COLO829 (cell line): ENCODE results near the gene STUM.
"Not testable (repeated sequence)": the region's sequence is repeated elsewhere in the genome, so short reads cannot be mapped to it uniquely, and the experiment has no call there.

Experiments
- DNase-seq: peaks from one replicate; pipeline ENCODE4 v3.0.0; 2012; ENCODE audit warnings: low spot score

The STUM gene, protein sequence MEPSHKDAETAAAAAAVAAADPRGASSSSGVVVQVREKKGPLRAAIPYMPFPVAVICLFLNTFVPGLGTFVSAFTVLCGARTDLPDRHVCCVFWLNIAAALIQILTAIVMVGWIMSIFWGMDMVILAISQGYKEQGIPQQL

DNA sequence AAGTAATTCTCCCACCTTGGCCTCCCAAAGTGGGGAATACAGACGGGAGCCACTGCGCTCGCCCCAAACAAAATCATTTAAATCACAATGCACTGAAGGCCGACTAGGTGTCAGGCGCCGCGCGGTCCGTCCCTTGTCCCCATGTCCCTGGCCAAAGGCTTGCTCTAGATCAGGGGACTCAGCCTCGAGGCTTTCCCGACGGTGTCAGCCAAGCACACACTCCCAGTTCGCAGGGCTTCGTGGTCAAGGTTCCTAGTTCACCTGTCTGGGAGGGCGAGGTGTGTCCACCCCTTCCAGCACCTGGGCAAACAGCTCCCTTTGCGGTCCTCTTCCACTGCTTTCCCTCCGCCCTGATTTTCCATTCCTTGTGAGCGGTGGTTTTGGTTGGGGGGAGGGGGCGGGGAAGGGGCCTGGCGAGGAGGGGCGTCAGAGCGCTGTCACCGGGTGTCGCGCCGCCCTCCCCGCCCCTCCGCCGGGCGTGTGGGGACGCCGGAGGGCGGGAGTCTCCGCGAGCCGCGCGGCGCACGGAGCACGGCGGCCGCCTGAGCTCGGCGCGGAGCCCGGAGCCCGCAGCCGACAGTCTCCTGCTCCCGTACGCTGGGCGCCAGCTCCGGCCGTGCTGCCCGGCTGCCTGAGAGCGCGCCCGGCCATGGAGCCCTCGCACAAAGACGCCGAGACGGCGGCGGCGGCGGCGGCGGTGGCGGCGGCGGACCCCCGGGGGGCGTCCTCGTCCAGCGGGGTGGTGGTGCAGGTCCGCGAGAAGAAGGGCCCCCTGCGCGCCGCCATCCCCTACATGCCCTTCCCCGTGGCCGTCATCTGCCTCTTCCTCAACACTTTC lies at the start of gene STUM:
Gene STUM, plus strand, starts transcription at position 509 of the 838 bp plus-strand sequence. Its CDS starts 141 bp downstream, at position 650.
- DNase-seq, result no peak

DNA sequence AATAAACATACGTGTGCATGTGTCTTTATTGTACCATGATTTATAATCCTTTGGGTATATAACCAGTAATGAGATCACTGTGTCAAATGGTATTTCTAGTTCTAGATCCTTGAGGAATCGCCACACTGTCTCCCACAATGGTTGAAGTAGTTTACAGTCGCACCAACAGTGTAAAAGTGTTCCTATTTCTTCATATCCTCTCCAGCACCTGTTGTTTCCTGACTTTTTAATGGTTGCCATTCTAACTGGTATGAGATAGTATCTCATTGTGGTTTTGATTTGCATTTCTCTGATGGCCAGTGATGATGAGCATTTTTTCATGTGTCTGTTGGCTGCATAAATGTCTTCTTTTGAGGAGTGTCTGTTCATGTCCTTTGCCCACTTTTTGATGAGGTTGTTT lies 48.9 kb upstream of the STUM start:
- DNase-seq, result not testable (repeated sequence)

DNA sequence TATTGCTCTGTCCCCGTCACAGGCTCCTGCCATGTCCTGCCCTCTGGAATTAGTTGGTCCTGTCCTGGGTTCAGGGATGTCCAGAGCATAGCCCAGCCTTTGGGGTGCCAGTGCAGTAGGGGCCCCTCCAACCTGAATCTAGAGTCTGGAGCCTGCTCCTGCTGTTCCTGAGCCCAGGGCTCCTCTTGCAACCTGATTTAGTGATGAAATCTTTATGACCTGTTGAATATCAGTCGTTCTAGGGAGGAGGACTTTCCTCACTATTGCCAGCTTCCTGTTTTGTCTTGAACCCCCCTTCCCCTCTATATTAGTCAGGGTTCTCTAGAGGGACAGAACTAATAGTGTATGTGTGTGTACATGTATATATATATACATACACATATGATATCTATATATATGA lies 42.5 kb upstream of the STUM start:
- DNase-seq, result no peak

DNA sequence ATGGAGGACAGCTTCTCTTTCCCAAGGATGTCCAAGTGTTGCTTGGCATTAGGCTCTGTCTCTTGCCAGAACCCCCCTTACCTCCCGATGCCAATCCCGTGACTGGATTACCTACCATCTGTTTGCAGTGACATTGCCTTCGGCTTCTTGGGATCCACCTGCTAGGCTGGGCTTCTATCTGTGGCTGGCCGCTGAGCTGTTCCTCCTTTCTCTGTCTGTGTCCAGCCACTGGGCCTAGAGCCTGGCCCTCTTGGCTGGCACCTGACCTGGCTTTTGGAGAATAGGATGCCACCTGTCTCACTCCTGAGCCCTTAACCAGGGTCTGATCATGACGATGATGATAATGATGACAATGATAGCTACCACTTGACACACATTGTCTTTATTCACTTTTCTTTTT lies 41.6 kb upstream of the STUM start:
- no peak for DNase-seq

DNA sequence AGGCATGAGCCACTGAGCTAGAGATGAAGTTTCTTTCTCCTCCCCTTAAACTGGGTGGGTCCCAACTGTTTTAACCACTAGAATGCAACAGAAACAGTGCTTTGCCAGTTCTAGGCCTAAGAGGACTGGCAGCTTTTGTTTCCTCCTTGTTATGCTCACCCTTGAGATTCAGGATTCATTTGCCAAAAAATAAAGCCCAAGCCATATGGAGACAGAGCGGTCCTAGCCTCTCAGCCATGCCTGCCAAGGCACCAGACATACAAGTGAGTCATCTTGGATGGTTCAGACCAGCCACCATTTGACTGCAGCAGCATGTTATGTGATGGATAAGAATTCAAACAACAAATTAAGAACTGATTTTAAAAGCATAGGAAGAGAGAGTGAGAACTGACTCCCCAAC lies 38.1 kb upstream of the STUM start:
- no peak for DNase-seq

DNA sequence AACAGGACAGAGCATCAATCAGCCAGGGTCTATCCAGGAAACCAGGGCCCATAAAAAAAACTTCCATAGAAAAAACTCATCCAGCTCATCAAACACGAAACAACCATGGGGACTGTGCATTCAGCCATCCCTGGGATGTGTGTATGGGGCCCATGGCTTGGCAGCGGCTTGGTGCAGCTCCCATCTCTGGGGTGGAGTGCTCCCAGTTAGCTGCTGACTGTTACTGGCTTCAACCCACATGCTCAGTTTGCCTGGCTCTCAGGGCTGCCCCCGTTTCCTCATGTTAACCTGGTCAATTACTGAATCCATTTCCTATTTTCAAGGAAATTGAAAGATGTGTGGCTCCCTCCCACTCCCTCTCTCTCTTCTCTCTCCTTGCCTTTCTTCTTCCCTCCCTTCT lies 37.3 kb upstream of the STUM start:
- no peak for DNase-seq

DNA sequence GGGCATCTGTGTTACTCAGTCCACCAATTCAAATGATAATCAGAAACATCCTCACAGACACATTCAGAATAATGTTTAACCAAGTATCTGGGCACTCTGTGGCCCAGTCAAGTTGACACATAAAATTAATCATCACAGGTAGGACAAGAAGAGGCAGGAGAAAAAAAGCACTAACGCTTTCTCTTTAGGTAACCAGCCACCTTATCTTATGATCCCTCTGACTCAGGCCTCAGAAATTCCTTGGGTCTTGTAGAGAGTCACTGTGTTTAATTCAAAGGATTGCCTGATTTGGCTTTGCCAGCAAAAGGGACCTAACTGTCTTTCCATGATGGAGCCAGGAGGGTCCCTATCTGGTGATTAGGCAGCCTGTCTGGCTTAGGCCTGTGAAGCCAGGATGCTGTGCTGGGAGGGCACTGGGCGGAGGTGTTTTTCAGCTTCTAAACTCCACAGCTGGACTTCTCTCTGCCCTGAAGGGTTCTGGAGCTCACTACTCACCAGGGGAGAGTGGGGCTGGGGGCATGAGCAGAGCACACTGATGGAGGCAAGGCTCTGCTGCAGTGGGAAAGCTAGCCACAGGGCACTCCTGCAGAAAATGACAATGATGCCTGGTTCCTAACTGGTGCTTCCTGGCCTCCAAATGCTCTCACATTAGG lies 36.4 kb upstream of the STUM start:
- no peak for DNase-seq

DNA sequence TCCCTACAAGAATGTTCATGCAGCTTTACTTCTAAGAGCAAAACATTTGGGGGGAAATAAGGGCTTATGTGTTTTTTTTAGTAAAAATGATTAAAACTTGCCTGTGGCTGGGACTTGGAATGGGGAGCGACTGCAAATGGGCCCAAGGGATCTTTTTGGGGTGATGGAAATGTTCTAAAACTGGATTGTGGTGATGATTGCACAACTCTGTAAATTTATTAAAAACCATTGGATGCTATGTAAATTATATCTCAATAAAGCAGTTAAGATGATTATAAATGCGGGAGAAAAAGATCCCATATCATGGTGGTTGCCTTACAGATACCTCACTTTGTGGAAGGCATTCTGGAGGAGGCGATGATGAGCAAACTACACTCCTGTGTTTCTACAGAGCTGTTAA lies 30.2 kb upstream of the STUM start:
- no peak for DNase-seq

DNA sequence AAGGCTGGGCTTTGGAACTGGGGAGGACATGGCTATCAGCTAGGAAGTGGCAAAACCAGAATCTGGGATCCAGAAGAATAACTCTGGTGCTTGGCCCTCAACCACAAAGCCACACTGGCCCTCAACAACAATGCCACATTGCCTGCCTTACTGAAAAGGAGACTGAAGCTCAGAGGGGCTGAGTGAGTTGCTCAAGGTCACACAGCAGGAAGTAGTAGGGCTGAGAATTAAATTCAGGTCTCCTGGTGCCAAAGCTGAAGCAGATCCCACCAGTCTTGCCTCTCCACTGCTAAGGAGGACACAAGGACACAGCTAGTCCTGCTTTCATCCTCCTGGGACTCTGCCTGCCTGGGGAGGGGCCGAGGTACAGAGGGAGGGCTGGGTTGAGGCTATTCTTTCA lies 29.4 kb upstream of the STUM start:
- DNase-seq, result no peak

DNA sequence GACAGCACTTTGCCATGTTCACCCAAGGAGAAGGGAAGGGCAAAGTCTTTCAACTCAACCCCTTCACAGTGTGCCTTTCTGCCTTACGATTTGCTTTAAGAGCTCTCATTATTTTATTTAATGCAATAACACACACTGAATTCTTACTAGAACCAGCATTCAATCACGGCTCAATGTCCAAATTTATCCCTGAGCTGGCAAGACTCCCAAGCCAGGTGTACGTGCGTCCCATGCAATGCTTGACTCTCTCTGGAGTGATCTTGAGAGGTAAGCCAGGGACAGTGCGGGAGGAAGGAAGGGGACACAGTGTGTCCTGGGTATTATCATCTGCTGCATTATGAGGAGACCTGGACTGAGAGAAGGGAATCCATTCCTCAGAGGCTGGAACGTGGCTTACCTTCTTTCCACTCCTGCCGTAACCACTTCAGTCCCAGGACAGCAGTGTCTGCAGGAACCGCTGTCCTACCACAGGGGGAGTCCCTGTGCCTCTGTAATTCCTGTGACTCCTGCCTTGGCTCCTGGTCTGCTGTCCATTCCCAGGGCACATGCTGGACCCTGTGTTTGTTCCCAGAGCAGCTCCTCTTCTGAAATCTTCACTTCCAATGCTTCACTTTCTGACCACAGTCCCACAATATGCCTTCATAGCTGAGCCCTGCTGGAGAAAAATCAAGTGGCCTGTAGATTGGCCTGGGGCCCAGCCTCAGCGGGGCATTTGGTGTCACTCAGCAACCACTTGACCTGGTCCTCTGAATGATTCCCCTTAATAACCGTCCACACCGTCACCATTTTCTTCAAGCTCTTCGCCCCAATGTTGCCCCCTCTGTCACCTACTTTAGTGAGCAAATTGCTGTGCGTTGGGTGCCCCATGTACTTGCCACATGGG lies 28.6 kb upstream of the STUM start:
- no peak for DNase-seq

DNA sequence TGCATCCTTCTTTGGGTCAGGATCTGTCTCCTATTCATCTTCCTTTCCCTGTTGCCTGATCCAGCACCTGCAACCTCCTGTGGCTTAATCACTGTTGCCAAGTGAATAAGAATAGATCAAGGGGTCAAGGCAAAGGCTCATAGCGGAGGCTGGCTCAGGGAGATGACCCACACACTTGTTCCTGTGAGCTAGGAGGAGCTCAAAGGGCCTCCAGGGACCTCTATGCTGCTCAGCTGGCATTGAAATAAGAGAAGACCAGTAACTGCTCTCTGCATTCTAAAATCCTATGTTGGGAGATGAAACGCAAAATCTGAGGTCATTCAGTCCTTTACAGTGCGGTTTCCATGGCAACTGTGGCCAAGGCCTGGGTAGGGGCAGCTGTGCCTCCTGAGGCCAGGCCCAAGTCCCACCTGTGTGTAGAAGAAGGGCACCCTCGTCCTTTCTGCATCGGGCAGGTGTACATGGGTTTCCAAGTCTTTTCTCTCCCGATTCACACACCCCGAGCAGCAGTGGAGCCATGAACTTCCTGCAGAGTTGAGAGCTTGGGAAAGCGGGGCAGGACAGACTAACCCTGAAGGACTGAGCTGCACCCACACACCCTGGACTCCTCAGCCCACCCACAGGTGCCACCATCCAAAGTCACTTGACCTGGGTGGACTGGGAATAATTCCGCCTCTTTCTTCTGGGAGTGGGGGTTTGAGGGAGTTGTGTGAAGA lies 27.8 kb upstream of the STUM start:
- no peak for DNase-seq

DNA sequence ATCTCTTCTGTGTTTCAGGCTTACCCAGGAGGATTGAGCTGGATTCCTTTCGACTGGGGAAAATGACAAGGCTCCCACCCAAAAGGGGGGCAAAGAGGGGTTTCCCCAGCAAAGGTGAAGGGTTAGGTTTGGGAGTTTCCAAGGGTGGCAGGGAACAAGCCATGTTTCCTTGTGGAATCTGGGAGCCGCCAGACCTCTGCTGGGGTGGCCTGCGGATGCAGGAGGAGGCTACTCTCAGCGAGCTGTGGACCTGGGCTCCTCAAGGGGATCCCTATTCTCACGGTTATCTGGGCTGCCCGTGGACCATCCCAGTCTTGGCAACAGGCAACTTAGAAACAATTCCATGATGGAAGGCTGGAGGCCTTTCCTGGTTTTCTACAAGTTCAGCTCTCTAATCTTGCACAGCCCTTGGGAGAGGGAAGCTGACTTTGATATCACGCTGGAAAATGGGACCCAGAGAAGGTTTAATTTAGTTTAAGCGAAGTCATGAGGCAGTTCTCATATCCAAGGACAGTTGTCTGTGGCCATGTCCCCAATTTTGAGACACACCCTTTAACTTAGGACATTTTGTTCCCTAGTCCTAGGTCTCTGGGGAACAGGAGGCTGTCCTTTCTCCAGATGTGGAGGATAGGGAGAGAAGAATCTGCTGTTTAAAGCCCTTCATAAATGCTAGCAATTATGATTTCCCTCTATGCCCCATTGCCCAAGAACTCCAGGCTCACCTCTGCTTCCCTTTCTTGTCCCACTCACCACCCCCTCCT lies 24.7 kb upstream of the STUM start:
- DNase-seq, result no peak

DNA sequence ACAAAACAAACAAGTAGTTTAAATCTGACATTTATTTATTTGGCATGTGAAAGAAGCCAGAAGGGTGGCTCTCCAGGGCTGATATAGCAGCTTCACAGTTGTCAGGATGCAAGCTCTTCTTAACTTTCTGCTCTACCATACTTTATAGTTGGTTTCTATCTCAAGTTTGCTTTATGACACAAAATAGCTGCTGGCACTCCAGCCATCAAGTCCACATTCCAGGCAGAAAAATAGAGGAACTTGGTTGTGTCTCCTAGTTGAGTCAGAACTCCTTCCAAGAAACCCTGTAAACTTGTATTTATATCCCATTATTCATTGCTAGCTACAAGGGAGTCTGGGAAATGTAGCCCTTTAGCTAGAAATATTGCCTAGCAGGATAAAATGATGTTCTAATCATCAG lies 24.0 kb upstream of the STUM start:
- DNase-seq, result no peak

DNA sequence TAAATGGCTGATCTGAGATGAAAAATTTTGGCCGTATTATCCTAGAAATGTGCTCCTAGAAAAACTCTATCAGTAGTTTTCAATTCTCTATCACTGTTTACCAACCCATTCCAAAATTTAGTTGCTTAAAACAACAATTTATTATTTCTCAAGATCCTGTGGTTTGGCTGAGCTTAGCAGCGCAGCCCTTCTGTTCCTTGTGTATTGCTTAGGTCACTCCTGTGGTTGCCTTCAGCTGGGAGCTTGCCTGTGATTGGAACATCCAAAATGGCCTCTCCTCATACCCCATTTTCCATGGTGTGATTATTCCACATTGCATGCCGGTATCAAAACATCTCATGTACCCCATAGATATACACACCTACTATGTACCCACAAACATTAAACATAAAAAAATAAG lies 22.8 kb upstream of the STUM start:
- DNase-seq, result no peak

DNA sequence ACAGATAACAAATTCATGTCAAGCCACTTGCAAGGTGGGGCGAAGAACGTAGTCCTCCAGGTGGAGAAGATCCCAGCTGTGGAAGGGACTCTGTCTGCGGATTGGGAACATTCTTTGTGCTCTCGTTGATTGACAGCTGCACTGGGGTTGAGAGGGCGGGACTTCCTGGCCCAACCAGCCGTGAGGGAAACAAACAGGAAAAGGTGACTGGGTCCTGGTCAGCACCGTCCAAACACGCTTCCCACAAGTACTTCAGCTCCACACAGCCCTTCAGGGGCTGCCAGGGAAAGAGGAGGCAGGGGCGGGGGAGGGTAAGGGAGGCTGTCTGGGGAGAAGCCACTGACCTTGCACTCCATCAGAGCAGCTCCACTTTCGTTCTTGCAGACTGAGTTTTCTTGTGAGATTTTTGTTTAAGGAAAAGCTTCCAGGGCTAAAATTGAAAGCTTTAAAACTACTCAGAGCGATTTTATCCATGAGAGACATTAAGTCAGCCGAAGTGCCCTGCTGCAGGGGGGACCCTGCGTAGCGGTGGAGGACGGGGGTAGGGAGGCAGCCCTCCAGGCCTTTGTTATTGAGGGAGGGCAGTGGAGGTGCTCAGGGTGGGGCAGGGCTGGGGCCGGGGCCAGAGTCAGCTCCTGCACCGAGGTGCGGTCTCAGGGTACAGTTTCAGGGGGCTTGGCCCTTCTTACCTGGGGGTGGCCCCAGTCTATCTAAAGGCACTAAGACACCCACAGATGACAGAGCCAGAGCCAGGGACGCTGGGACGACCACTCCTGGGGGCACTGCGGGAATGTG lies 21.6 kb upstream of the STUM start:
- no peak for DNase-seq

DNA sequence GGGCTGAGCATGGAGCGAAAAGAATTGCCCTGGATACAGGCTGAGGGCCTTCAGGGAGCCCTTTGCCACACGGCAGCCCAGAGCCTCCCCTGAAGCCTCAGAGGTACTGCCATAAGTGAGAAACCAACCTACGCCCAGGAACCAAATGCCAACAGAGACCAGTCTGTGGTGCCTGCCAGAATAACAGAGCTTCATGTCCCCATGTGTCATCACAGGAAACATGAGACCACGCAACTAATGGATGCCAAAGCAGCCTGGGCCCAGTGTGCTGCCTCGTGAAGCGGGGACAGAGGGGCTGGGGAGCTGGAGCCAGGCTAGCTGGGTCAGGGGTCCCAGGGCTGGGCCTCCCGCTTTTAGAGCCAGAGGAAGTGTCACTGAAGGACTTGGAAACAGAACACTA lies 18.7 kb upstream of the STUM start:
- DNase-seq, result no peak

DNA sequence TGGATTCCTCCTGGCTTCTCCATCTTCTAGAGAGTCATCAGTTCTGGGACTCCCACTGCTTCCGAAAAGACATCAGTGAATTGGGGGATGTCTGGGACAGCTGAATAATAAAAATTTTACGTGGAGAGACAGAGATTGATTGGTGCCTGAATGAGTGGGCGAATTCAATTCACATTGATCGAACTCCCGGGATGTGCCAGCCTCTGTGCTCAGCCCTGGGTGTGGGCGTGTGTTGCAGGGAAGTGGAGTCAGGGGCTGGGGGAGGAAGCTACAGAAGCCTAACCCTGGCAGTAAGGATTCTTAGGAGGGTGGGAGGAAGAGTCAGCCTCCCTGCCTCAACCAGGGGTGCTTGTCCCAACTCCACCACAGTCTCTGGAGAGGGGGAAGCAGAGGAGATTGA lies 18.0 kb upstream of the STUM start:
- no peak for DNase-seq

DNA sequence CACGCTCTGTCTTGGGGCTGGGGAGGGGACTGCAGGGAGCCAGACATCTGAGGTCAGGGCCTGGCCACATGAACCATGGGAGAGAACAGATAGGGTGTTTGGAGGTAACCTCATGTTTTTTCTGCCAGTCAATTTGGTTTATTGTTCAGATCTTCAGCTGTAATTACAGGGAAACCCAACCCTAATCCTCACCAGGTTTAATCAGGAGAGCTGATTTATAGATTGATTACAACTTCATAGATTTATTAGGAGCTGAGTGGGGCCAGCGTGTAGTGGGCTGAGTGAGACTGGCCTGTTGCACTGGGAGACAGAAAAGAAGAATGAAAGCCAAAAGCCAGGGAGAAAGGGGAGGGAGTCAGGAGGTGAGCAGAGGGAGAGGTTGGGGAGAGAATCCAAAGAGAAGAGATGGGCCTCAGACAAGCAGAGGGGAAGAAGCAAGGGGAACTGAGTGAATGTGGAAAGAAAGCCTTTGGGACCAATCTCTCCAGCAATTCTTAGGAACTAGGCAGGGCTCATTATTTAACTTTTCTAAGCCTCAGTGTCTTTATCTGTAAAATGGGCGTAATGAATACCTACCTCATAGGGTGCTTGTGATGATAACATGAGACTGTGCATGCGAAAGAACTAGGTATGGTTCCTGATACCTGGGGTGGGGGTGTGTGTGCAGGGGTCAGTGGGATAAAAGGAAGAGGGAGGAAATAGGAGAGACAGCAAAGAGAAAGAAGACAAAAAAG lies 17.0 kb upstream of the STUM start:
- DNase-seq, result no peak

DNA sequence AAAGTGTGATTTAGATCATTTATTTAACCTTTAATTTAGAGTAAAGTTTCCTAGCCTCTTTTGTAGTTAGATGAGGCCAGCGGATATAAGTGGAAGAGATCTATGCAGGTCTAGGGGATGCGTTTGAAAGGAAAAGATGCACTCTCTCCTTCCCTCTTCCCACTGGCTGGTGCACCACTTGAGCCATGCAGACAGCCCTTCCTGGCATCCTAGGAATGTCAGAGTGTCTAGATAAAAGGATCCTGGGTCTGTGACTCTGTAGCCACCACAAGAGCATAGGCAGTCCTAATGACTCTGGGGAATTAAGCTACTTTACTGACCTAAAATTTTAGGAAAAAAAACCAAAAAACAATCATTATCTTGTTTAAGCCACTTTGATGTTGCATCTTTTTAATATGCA lies 16.0 kb upstream of the STUM start:
- no peak for DNase-seq

DNA sequence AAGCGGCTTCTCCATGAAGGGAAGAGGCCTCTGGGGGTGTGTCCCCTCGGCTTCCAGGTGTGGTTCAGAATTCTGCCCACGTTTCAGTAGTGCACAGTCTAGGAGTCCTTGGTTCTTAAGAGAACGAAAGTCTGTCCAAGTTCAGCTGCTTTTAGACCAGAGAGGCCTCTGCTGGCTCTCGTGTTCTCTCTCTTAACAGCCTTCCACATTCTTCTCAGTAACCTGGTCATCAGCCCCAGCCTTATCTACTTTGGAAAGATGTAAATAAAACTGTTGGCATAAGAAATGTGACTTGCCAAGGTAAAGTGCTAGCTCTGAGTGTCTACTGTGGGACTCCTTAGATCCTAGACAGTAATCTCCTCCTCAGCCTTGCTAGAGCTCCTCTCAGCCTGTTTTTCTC lies 15.3 kb upstream of the STUM start:
- DNase-seq, result no peak
